DMS153 treated with DMSO at 0.1 percent for 48 hours (cell line): ENCODE measurements around the gene MORN5.

Experiments
- DNase-seq: peaks from one replicate; lab custom pipeline; 2025; ENCODE audit not compliant: unreplicated experiment; lab: John Stamatoyannopoulos, UW

MORN5 gene

DNA sequence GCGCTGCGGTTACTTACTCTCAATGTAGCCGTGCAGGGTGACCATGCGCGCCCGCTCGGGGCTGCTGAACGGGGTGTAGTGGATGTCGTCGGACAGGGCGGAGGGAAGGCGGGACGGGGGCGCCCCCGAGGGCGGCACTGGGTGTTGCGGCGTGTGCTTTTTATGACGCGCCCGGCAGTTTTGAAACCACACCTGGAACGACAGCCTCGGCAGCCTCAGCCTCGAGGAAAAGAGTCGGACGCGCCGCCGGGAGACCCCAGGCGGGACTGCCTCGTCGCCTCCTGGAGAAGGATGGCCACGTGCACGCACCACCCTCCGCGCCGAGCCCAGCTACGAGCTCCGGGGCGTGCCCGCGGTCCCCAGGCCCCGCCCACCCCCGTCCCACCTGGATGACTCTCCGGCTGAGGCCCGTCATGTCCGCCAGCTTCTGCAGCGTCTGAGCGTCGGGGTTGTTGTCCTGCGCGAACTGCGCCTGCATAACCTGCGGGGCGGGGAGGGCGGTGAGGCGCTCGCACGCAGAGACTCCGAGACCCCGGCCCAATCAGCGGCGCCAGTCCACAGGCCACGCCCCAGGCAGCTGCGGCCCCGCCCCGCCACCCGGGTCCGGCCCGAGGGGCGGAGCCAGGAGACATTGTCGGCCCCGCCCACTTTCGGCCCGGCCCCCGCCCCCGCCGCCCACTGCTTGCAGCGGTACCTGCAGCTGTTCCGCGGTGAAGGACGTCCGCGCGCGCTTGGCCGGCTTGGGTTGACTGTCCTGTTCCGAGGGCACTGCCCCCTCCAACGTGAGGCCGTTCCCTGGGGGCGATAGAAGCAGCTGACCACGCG lies 54.1 kb downstream of the MORN5 start:
- peak; percentile 86 for DNase-seq

DNA sequence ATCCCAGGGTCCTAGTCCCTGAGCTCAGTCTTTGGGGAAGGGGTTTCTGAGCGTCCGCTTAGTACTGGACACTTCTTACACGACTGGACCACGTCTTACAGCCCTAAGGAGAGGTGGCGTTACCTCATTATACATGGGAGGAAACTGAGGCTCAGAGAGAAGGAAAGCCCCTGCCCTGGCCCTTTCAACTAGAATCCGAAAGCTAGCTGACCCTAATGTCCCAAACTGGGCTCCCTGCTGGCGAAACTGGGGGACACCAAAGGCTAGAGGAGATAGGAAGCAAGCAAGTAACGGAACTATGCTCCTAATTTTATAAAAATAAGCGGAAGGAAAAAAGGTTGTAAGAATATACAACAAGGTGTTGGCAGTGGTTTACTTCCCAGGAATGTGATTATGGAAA lies 54.8 kb downstream of the MORN5 start:
- DNase-seq, result no peak

DNA sequence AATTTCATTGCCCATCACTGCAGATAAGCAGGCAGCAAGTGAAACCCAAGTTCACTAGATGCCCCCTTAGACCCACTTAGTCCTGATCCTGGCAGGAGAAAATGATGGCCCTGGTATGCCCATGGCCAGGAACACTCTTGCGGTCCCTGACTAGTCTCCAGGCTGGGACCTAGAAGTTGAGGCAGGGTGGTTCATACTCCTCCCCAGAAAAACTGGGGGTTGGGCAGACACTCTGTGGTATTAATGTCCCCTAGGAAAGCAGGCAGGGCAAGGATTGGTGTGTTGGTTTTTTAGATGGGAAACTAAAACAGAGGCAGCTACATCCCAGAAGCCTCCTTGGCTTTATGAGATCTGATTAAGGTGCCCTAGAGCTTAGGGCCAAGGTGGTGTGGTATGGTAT lies 56.0 kb downstream of the MORN5 start:
- DNase-seq, result no peak

DNA sequence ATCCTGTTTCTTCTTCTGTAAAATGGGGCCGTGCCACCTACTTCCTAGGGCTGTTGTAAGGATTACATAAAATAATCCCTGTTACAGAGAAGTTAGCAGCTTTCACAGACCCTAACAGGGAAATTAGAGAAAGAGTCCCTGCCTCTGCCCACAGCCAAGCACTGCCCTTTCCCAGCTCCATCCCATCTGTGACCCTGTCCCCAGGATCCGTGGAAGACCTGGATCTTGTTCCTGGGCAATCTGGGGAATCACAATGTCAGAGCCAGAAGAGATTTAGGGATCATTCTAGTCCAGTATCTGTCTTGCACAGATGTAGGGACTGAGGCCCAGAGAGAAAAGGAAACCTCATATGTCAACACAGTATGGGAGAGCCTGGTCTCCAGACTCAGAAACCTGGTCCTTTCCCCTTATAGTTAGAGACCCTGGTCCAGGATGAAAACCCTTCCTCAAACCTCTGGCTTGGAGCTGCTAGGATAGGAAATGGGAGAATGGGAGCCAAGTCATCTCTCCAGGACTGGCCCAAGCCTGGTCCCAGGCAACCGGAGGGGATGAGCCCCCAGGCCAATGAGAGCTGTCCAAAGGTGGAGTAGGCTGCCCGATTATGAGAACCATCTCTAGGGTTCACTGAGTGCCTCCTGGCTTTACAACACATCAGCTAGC lies 56.6 kb downstream of the MORN5 start:
- no peak for DNase-seq

DNA sequence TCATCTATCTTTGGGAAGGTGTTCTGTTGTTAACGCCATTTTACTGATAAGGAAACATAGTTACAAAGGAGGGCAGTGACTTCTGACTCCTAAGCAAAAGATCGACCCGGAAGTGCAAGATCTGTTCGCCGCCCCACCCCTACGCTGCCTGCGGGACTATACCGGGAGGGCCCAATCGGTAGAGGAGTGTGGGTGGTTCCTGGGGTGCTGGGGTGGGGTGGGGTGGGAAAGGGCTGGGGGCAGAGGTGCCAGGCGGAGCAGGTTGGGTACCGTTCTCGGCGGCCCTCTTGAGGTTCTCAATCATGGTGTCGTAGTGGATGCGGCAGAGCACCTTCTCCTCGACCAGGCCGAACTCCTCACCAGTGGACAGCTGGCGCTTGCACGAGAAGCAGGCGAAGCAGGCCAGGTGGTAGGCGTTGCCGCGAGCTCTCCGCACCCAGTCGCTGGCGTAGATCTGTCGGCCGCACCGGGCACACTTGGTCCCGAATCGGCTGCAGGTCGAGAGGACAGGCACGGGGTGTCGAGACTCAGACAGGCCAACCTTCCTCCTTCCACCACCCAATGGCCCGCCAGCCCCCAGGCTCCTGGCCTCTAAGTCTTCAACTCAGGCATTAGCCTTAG lies 57.2 kb downstream of the MORN5 start:
- DNase-seq, result no peak

DNA sequence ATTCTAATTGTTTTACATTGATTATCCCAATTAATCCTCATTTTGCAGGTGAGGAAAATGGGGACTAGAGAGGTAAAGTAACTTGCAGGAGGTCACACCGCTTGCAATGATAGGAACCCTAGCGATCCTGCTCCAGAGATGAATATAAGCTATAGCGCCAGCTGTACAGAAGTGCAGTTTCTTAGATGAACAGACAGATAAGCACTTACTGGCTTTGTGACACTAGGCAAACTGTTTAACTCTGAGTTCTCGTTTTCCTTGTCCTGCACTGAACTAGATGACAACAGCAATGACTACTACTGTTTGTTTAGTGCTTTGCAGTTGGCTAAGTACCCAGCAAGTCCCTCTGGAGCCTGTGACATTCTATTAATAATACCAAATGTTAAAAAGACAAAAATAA lies 57.9 kb downstream of the MORN5 start:
- DNase-seq, result no peak

DNA sequence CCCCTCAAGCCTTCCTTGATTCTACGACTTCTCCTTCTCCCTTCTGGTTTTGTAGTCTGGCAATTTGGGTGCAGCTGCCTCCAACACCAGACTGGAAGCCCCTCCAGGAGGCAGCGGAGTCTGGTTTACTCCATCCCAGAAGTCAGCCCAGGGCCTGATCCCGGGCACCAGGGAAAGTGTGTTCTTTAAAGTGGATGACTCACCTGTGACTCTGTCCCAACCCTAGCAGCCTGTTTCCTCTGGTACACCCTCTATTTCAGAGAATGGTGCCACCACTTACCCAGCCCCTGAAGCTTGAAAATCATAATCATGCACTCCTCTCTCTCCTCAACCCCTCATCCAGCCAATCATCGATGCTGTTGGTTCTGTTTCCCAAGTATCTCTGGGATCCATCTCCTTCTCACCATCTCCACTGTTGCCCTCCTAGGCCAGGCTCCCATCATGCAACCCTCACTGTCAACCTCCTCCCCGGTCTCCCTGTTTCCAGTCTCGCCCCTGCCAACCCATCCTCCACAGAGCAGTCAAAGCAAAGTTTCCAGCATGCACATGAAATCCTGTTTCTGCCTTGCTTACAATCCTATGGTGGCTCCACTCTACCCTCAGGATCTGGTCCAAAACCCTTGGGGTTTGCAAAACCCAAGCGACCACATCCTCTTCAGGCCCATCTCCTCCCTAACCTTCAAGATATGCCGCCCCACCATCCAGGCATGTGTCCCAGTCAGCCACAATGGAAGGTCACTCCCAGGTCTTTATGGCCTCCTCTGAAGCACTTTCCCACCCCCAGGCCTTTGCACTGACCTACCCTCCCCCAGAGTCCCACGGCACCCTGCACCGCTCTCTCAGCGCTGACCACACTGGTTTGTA lies 58.6 kb downstream of the MORN5 start:
- no peak for DNase-seq

DNA sequence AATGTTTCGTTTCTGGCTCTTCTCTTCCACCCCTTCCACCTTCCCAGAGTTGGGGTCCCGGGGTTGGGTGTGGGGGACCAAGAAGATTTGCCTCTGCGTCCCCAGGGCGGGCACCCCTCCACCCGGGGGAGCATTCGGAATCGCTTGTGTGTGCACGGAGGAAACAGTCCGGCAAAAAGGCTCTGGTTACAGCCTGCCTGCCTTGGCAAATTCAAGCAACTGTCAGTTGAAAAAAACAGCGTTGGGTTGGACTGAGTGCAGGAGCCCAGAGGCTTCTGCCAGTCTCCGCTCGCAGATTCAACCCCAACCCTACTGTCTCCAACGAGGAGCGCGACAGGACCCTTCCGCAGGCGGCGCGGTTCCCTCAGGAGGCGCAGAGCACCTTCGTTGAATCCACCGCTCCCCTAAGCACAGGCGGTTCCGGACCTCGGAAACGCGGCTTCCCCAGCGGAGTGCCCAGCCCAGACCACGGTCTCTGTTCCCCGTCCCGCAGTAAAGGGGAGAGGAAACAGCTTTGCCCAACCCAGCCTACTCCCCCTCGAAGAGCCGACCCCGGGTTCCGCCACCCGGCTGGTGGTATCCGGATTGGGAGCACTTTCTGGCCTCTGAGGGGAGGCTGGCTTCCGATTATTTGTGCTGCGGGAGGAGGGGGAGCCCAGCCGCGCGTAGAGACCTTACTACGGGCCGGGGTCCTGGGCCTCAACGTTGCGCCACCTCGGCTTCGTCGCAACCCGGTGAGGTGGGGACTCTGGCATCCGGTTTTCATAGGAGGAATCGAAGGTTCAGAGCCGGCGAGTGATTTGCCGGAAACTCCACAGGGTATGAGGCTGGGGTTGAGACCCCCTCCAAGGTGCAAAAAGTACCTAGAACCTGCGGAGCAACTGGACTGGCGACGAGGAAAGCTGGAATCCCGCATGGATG lies 59.5 kb downstream of the MORN5 start:
- no peak for DNase-seq

DNA sequence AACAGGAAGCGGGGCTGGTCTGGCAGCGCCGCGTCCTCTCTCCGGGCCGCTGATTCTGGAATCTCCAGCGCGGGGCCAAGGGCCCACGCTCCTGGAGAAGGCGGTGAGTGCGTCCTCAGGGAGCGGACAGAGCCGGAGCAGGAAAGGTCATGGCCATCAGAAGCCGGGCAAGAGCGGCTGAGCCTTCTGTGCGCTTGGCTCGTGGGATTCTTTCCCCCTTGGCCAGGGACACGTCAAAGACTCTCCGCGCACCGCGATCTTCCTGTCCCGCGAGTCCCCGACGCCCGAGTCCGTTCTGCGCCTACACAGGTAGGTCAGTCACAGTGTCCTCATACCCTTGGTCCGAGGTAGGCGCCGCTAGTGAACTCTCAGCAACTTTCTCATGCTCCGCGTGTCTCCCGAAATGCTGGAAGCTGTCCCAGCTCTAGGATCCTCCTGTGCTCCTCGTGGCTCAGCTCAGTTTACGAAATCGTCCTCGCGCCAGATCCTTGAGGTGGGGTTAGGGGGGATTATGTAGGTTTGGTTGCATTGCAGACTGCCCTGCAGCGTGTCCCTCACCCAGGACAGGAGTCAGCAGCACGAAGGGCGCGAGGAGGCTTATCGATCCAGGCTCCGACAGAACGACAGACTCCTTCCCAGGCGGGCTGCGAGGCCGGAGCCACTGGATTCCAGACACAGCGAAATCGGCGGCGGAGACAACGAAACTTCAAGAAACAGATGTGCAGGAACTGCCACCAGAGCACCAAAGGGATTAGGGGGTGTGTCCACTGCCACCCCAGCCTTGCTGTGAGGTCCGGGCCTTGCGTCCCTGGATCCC lies 60.4 kb downstream of the MORN5 start:
- DNase-seq, result no peak

DNA sequence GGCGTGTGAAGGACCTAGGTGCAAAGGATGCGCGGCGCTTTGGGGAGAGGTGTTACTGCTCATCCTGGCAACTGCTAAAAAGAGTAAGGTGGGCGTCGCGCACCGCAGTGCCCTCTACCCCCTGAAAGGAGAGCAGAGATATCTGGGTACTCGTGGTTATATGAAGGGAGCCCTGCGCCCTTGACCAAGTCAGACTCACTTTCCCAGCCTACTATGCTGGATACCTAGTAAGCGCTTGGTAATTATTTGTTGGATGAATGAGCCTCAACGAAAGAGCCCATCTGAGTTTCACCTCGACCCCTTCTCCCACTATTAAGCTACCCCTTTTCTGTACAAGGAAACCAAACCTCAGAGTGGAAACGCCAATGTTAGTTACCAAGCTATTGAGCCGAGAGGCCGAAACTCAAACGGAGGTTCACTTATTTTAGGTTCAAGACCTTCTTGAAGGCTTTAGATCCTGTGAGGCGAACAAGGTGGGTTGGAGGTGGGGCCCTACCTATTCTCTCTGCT lies 61.0 kb downstream of the MORN5 start:
- no peak for DNase-seq

DNA sequence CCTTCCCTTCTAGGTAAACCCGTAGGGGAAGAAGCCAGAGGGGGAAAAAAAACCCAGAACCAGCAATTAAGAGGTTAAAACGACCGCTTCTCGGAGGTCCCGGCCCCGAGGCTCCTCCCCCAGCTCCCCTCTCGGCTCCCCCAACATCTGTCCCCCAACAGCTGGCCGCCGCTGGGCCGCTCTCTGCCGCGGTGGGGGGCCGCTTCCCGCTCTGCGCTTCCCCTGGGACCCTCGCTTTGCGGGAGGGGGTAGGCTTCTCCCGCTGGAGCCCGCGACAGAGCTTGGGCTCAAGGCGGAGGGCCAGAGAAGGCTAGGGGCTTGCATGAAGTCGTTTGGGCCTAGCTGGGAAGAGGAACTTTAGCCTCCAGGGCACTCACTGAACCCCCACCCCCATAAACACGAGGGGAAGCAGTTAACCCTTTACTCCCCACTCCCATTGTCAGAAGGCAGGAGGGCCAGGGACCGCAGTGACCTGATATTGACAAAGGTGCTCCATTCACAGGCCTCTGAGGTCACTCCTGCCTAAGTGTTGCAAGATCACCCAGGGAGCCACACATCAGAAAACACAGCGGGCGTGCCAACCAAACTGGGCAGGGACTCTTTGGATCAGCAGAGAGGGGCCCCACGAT lies 61.6 kb downstream of the MORN5 start:
- no peak for DNase-seq

DNA sequence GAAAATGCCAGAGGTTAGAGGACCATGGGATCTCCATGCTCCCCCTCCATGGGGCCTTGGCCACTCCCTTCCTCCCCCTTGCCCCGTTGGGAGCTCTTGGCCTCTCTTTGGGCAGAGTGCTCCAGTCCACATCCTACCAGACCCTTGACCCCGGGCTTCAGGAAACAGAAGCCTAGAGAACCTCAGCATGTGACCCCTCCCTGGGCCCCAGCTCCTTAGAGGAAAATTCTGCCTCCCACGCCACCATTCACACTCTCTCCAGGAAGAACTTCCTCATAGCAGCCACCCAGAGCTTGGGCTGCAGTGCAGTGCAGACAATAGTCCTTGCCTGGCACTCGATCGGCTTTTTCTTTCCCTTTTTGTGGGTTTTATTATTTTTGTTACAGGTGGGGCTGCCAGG lies 63.1 kb downstream of the MORN5 start:
- DNase-seq, result no peak

DNA sequence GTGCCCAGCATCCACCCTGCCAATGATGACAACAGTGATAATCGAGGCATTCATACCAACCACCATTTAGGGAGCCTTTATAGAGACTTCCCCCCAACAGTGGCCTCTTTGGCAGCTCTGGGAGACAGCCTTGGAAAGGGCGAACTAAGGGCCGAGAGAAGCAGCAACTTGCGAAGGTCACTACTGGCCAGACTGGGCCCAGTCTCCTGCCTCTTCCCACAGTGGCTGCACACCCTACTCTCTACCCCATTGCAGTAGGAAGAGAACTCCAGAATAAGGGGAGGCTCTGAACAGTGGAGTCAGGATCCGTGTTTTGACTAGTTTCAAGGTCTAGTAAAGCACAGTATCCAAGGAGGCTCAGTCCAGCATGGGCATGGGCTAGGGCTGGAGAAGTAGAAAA lies 63.7 kb downstream of the MORN5 start:
- DNase-seq, result no peak

DNA sequence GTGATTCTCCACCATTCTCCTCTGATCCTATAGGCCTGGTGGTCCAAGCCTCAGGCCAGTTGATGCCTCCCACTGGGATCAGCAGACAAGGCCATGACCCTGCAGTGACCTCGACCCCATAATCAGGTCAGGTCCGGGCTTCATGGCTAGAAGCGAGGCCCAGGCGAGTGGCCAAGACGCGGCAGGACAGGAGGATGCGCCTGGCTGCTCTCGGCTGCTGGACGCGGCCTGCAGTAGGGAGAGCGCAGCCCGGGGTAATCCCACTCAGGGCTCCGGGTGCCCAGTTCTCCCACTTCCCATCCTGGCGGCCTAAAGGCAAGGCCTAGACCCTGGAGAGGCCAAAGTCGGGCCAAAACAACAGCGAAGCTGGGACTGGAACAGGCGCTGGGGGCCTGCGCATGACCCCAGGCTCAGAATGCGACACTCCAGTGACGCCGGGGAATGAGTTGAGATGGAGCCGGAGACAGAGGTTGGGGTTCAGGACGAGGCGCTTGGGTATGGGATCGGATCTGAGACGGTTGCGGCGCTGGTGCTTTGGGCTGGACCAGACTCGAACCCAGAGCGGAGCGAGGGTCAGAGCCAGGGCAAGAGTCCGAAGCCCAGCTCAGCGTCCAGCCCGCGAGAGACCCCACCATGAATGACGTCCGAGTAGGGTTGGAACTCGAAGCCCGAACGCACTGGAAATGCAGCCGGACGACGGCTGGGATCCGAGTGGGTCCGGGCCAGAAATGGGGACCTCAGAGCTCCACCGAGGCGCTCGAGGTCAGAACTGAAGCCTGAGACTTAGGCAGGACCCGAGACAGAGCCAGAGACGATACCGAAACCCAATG lies 65.8 kb downstream of the MORN5 start:
- DNase-seq, result no peak

DNA sequence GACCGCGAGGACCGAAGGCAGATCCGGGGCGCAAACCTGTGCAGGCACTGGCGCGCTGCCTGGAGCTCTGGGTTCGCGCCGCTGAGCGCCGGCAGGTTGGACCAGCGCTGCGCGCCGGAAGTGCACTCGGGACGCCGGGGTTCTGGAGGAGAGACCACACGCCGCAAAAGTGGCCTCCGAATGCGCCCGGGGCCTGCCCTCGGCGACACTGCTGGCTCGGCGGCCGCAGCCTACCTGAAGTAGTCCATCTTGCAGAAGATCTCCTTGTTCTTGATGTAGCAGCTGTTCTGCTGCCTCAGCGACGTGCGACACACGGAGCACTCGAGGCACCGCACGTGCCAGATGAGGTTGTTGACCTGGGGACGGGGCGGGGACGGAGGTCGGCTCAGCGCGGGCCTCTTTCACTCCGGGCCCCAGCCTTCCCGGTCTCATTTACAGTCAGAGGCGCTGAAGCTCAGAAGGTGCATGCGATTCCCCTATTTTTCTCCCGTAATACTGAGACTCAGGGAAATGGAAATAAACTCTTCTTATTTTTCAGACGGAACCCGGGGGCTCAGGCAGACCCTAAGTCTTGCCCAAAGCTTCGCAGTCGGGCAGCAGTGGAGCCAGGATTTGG lies 66.5 kb downstream of the MORN5 start:
- no peak for DNase-seq

DNA sequence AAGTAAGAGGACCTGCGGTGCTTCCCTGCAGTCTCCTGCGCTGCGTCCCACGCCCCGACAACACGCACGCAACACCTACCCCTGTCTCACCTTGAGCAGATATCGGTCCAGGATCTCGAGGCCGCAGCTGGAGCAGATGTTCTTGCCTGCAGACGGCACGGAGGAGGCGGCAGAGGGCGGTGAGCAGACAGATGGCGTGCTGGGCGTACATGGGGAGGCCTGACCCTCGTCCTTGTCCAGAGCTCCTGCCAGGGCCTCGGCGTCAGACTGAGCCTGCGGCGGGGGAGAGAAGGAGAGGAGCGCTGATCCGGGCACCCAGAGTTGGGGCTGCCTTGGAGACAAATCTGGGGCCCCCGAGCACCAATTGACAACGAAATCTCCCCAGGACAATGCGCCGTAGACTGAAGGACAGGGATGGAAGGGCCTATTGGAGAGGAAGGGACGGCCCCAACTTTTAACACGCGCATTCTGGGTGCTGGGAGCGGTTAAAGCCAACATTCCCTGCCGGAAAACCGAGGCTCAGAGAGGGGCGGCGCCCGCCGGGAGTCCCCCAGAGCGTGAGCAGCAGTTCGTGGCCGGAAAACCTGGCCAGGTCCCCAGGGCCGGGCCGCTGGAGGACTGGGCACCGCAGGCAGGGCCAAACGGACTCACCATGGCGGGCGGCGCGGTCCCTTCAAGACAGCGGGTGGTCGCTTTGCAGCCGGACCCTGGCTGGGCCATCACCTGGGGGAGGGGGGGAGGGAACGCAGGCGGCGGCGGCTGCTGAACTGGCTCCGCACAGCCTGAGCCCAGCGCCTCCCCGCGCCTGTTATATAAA lies 67.3 kb downstream of the MORN5 start:
- DNase-seq, result no peak

DNA sequence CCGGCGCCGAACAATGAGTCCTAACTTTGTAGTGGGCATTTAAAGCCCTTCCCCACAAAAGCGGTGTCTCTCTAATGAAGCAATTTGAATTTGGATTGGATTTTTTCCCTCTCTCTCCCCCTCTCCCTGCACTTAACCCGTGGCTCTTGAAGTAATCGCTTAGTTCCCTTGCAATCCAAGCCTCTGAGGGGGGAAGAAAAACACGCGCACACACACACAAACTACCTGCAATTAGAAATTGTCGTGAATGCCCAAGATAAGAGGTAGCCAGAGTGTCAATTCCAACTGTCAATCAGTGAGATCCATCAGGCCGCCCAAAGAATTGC lies 67.8 kb downstream of the MORN5 start:
- no peak for DNase-seq
